ENCODE measurements around the gene ANKS6.

DNA sequence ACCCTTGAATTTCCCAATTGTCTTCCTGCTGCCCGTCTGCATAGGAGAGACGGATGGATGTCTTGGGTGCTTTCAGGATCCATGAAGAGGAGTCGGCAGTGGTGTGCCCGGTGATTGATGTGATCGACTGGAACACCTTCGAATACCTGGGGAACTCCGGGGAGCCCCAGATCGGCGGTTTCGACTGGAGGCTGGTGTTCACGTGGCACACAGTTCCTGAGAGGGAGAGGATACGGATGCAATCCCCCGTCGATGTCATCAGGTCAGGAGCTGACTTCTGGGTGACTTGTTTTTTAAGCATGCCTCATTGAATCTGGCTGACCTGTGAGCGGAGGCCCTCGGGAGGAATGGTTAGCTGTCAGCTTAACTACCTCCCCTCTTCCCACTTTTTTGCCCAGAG, 35.3 kb upstream of the ANKS6 start:
- TF ChIP-seq POLR2A (IDR thresholded peaks at IDR 0.05; ENCODE audit: low read length) (no peak), GATA1 (IDR thresholded peaks at IDR 0.05; ENCODE audit: low read depth, low read length) (no peak)

Measured in erythroblast (primary cell).